HEK293 (cell line): ENCODE results near the gene STRA8.

Experiments
- CTCF ChIA-PET: fragments of 350-600 bp; formaldehyde crosslinking; extraction: SDS; loops from one replicate; lab custom pipeline; 2021; ENCODE audit warnings: antibody characterized with exemption; lab: Yijun Ruan, JAX
- POLR2A ChIA-PET: fragments of 300-600 bp; formaldehyde crosslinking; extraction: SDS; loops from one replicate; lab custom pipeline; 2020; ENCODE audit warnings: antibody characterized with exemption, inconsistent platforms; lab: Yijun Ruan, JAX
- H3K27ac ChIP-seq: fragments of 200-500 bp; sonication (Bioruptor generic); 2 replicates; pipeline ENCODE4 v1.5.1; 2014; ENCODE audit warnings: low read depth, low read length, control low read depth, inconsistent platforms; ENCODE audit errors: extremely low read depth
- H3K36me3 ChIP-seq, 2 experiments: fragments of 200-500 bp in 1 of 2; sonication (Bioruptor generic) in 1 of 2; 1 replicate in 1 of 2; 2 replicates in 1 of 2; pipeline ENCODE4 v1.5.1; 2014 to 2017; ENCODE audit warnings: inconsistent platforms in 2 of 2, low read length in 2 of 2; ENCODE audit not compliant: control insufficient read depth in 2 of 2, insufficient read depth in 1 of 2
- H3K4me1 ChIP-seq: fragments of 200-500 bp; sonication (Bioruptor generic); 2 replicates; pipeline ENCODE4 v1.5.1; 2014; ENCODE audit warnings: mild to moderate bottlenecking, low read length, inconsistent platforms; ENCODE audit not compliant: control insufficient read depth, insufficient read depth
- H3K4me3 ChIP-seq: 2 replicates; pipeline ENCODE4 v1.5.1; 2011; ENCODE audit warnings: low read depth, mild to moderate bottlenecking, control low read depth, low read length, moderate library complexity
- H3K9me3 ChIP-seq: fragments of 200-500 bp; sonication (Bioruptor generic); 2 replicates; pipeline ENCODE4 v1.5.1; 2014; ENCODE audit warnings: low read depth, low read length, inconsistent platforms; ENCODE audit not compliant: control insufficient read depth, insufficient read depth
- AEBP2 ChIP-seq: fragments of 450-650 bp; formaldehyde crosslinking; IDR thresholded peaks from 2 replicates; pipeline ENCODE4 v1.5.1; 2016; ENCODE audit warnings: missing biosample characterization, missing genetic modification characterization, borderline replicate concordance
- GLIS1 ChIP-seq: fragments of 450-650 bp; formaldehyde crosslinking; IDR thresholded peaks from 2 replicates; pipeline ENCODE4 v1.5.1; 2016; ENCODE audit warnings: missing biosample characterization, missing genetic modification characterization
- HOXA7 ChIP-seq: sonication (generic); formaldehyde crosslinking; IDR thresholded peaks from 2 replicates; pipeline ENCODE4 v1.8.1; 2022; ENCODE audit warnings: missing genetic modification reagents, borderline replicate concordance
- RBAK ChIP-seq: fragments of 450-650 bp; formaldehyde crosslinking; IDR thresholded peaks from 2 replicates; pipeline ENCODE4 v1.5.1; 2016; ENCODE audit warnings: missing biosample characterization, missing genetic modification characterization
- WT1 ChIP-seq: fragments of 450-650 bp; formaldehyde crosslinking; IDR thresholded peaks from 2 replicates; pipeline ENCODE4 v1.5.1; 2016; ENCODE audit warnings: missing biosample characterization, missing genetic modification characterization
- ZBTB20 ChIP-seq: fragments of 450-650 bp; formaldehyde crosslinking; IDR thresholded peaks from 2 replicates; pipeline ENCODE4 v1.5.1; 2016; ENCODE audit warnings: missing biosample characterization, missing genetic modification characterization
- ZBTB6 ChIP-seq: fragments of 450-650 bp; formaldehyde crosslinking; IDR thresholded peaks from 2 replicates; pipeline ENCODE4 v1.5.1; 2017; ENCODE audit warnings: missing biosample characterization, missing genetic modification characterization
- ZBTB7A ChIP-seq: fragments of 450-650 bp; formaldehyde crosslinking; IDR thresholded peaks from 2 replicates; pipeline ENCODE4 v1.5.1; 2016; ENCODE audit warnings: low read depth, missing biosample characterization, missing genetic modification characterization
- ZNF211 ChIP-seq: fragments of 450-650 bp; formaldehyde crosslinking; IDR thresholded peaks from 2 replicates; pipeline ENCODE4 v1.5.1; 2016; ENCODE audit warnings: low read depth, missing biosample characterization, missing genetic modification characterization
- ZNF335 ChIP-seq: fragments of 450-650 bp; formaldehyde crosslinking; conservative IDR thresholded peaks from 2 replicates; pipeline ENCODE4 v1.5.1; 2016; ENCODE audit warnings: missing biosample characterization, missing genetic modification characterization
- ZNF423 ChIP-seq: fragments of 450-650 bp; formaldehyde crosslinking; IDR thresholded peaks from 2 replicates; pipeline ENCODE4 v1.5.1; 2016; ENCODE audit warnings: missing biosample characterization, missing genetic modification characterization
- ZNF585B ChIP-seq: fragments of 450-650 bp; formaldehyde crosslinking; IDR thresholded peaks from 2 replicates; pipeline ENCODE4 v1.5.1; 2016; ENCODE audit warnings: missing biosample characterization, missing genetic modification characterization
- TF ChIP-seq, protein P1 (sequence below): fragments of 450-650 bp; formaldehyde crosslinking; IDR thresholded peaks from 2 replicates; pipeline ENCODE4 v1.5.1; 2016; ENCODE audit warnings: missing biosample characterization, missing genetic modification characterization
- TF ChIP-seq, protein P2 (sequence below): fragments of 450-650 bp; IDR thresholded peaks from 2 replicates; pipeline ENCODE4 v1.5.1; 2018; ENCODE audit warnings: missing biosample characterization, mild to moderate bottlenecking, missing genetic modification characterization
- TF ChIP-seq, protein P3 (sequence below): fragments of 450-650 bp; formaldehyde crosslinking; IDR thresholded peaks from 2 replicates; pipeline ENCODE4 v1.5.1; 2016; ENCODE audit warnings: missing biosample characterization, missing genetic modification characterization

STRA8 gene

GRCh38 chr7:135240441-135240840 is 6.8 kb downstream of the STRA8 start:
- H3K36me3 ChIP-seq: no peaks in the 10 kb centered on the region
- no peaks in the 10 kb centered on the region for H3K9me3 ChIP-seq
- no peak overlapping the region for H3K27ac ChIP-seq
- H3K4me3 ChIP-seq: no peak overlapping the region
- TF ChIP-seq ZNF585B (tag by site-specific recombination): no peak
- TF ChIP-seq ZNF335 (tag by site-specific recombination): peak; percentile 53; the same call in 1 of the 2 replicates
- POLR2A ChIA-PET: no interaction called here
- CTCF ChIA-PET: no interaction called here
- no peaks in the 10 kb centered on the region for H3K4me1 ChIP-seq

GRCh38 chr7:135242096-135242684 is 8.6 kb downstream of the STRA8 start:
- Histone ChIP-seq H3K4me3 (no peak overlapping the region), H3K36me3 (no peaks in the 10 kb centered on the region), H3K4me1 (no peaks in the 10 kb centered on the region), H3K9me3 (no peaks in the 10 kb centered on the region), H3K27ac (no peak overlapping the region)
- no peak for TF ChIP-seq ZNF423
- no peak for TF ChIP-seq GLIS1
- no peak for TF ChIP-seq WT1 (tag by site-specific recombination)
- TF ChIP-seq ZBTB6 (tag by site-specific recombination): no peak
- TF ChIP-seq ZBTB20 (tag by site-specific recombination): no peak
- TF ChIP-seq ZNF211 (tag by site-specific recombination): no peak
- TF ChIP-seq, protein P1, sequence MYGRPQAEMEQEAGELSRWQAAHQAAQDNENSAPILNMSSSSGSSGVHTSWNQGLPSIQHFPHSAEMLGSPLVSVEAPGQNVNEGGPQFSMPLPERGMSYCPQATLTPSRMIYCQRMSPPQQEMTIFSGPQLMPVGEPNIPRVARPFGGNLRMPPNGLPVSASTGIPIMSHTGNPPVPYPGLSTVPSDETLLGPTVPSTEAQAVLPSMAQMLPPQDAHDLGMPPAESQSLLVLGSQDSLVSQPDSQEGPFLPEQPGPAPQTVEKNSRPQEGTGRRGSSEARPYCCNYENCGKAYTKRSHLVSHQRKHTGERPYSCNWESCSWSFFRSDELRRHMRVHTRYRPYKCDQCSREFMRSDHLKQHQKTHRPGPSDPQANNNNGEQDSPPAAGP (tag by site-specific recombination): no peak
- no peak for TF ChIP-seq RBAK (tag by site-specific recombination)
- no peak for TF ChIP-seq HOXA7
- TF ChIP-seq, protein P2, sequence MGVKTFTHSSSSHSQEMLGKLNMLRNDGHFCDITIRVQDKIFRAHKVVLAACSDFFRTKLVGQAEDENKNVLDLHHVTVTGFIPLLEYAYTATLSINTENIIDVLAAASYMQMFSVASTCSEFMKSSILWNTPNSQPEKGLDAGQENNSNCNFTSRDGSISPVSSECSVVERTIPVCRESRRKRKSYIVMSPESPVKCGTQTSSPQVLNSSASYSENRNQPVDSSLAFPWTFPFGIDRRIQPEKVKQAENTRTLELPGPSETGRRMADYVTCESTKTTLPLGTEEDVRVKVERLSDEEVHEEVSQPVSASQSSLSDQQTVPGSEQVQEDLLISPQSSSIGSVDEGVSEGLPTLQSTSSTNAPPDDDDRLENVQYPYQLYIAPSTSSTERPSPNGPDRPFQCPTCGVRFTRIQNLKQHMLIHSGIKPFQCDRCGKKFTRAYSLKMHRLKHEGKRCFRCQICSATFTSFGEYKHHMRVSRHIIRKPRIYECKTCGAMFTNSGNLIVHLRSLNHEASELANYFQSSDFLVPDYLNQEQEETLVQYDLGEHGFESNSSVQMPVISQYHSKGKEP (tag by site-specific recombination): no peak
- no peak for TF ChIP-seq ZBTB7A
- TF ChIP-seq AEBP2 (tag by site-specific recombination): no peak
- TF ChIP-seq, protein P3, sequence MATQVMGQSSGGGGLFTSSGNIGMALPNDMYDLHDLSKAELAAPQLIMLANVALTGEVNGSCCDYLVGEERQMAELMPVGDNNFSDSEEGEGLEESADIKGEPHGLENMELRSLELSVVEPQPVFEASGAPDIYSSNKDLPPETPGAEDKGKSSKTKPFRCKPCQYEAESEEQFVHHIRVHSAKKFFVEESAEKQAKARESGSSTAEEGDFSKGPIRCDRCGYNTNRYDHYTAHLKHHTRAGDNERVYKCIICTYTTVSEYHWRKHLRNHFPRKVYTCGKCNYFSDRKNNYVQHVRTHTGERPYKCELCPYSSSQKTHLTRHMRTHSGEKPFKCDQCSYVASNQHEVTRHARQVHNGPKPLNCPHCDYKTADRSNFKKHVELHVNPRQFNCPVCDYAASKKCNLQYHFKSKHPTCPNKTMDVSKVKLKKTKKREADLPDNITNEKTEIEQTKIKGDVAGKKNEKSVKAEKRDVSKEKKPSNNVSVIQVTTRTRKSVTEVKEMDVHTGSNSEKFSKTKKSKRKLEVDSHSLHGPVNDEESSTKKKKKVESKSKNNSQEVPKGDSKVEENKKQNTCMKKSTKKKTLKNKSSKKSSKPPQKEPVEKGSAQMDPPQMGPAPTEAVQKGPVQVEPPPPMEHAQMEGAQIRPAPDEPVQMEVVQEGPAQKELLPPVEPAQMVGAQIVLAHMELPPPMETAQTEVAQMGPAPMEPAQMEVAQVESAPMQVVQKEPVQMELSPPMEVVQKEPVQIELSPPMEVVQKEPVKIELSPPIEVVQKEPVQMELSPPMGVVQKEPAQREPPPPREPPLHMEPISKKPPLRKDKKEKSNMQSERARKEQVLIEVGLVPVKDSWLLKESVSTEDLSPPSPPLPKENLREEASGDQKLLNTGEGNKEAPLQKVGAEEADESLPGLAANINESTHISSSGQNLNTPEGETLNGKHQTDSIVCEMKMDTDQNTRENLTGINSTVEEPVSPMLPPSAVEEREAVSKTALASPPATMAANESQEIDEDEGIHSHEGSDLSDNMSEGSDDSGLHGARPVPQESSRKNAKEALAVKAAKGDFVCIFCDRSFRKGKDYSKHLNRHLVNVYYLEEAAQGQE (tag by site-specific recombination): no peak
- CTCF ChIA-PET: interaction anchor here (0.6 kb wide), 1 partner anchor 491 kb away, joined by 3 read pairs; no protein-coding TSS in a partner anchor
- POLR2A ChIA-PET: no interaction called here
